WTC11 (cell line): ENCODE results near the gene SKA2. TPM values are rescaled to one million over a fixed set of nuclear protein-coding genes. Genes with fewer than 3 reads are reported as not detected.

Experiments
- ATAC-seq: fragments of 200-7000 bp; cut with Tn5 transposase; 2 replicates; pipeline ENCODE4 v1.10.0; 2021; ENCODE audit warnings: mild to moderate bottlenecking, moderate library complexity
- CTCF ChIA-PET: fragments of 300-600 bp; sonication (Branson Sonifier 250); formaldehyde crosslinking; loops from one replicate; lab custom pipeline; 2021; ENCODE audit warnings: antibody characterized with exemption; lab: Charles Lee
- POLR2A ChIA-PET: fragments of 350-600 bp; sonication (Branson Sonifier 250); formaldehyde crosslinking; loops from one replicate; lab custom pipeline; 2021; ENCODE audit warnings: antibody characterized with exemption; lab: Charles Lee
- DNase-seq: peaks from one replicate; pipeline ENCODE4 v3.0.0; 2021; ENCODE audit warnings: low spot score
- H3K27ac Mint-ChIP-seq: 2 replicates; pipeline ENCODE4 v1.8.0; 2021; ENCODE audit warnings: mixed read lengths
- H3K27me3 Mint-ChIP-seq: 2 replicates; pipeline ENCODE4 v1.8.0; 2021; ENCODE audit warnings: low read depth, mild to moderate bottlenecking, moderate library complexity, mixed read lengths
- H3K36me3 Mint-ChIP-seq: 2 replicates; pipeline ENCODE4 v1.8.0; 2021; ENCODE audit warnings: mixed read lengths
- H3K4me1 Mint-ChIP-seq: 2 replicates; pipeline ENCODE4 v1.8.0; 2022; ENCODE audit warnings: mixed read lengths
- H3K4me3 Mint-ChIP-seq: 2 replicates; pipeline ENCODE4 v1.8.0; 2021; ENCODE audit warnings: mild to moderate bottlenecking, moderate library complexity, mixed read lengths
- H3K9me3 Mint-ChIP-seq: 2 replicates; pipeline ENCODE4 v1.8.0; 2021; ENCODE audit warnings: mixed read lengths
- CREB1 ChIP-seq: sonication (generic); formaldehyde crosslinking; IDR thresholded peaks from 2 replicates; pipeline ENCODE4 v1.8.0; 2023; ENCODE audit warnings: mild to moderate bottlenecking, missing genetic modification reagents
- CREM ChIP-seq: sonication (generic); formaldehyde crosslinking; IDR thresholded peaks from 2 replicates; pipeline ENCODE4 v1.8.1; 2022; ENCODE audit warnings: mild to moderate bottlenecking, missing genetic modification reagents, moderate library complexity
- E2F1 ChIP-seq: sonication (generic); formaldehyde crosslinking; IDR thresholded peaks from 2 replicates; pipeline ENCODE4 v1.8.0; 2022; ENCODE audit warnings: mild to moderate bottlenecking, missing genetic modification reagents
- E2F5 ChIP-seq: sonication (generic); formaldehyde crosslinking; IDR thresholded peaks from 2 replicates; pipeline ENCODE4 v1.8.1; 2022; ENCODE audit warnings: mild to moderate bottlenecking, moderate library complexity, missing genetic modification reagents
- ELF4 ChIP-seq: sonication (generic); formaldehyde crosslinking; IDR thresholded peaks from 2 replicates; pipeline ENCODE4 v1.8.1; 2022; ENCODE audit warnings: low read depth, mild to moderate bottlenecking, moderate library complexity, missing genetic modification reagents
- ERG ChIP-seq: fragments of 250-450 bp; sonication (Bioruptor Pico); IDR thresholded peaks from 2 replicates; pipeline ENCODE4 v1.8.0; 2021; ENCODE audit warnings: mild to moderate bottlenecking
- ESRRA ChIP-seq: sonication (generic); formaldehyde crosslinking; IDR thresholded peaks from 2 replicates; pipeline ENCODE4 v1.8.1; 2022; ENCODE audit warnings: mild to moderate bottlenecking, missing genetic modification reagents, borderline replicate concordance
- FOXJ3 ChIP-seq: sonication (generic); formaldehyde crosslinking; IDR thresholded peaks from 2 replicates; pipeline ENCODE4 v1.9.0; 2021; ENCODE audit warnings: missing genetic modification reagents, mild to moderate bottlenecking, borderline replicate concordance
- HMGXB4 ChIP-seq: sonication (generic); formaldehyde crosslinking; IDR thresholded peaks from 2 replicates; pipeline ENCODE4 v1.8.1; 2023; ENCODE audit warnings: mild to moderate bottlenecking, moderate library complexity, missing genetic modification reagents
- JAZF1 ChIP-seq: fragments of 250-450 bp; sonication (Bioruptor Pico); IDR thresholded peaks from 2 replicates; pipeline ENCODE4 v1.9.0; 2021; ENCODE audit warnings: moderate library complexity, mild to moderate bottlenecking, inconsistent platforms
- MAX ChIP-seq: sonication (generic); formaldehyde crosslinking; IDR thresholded peaks from 2 replicates; pipeline ENCODE4 v1.8.0; 2022; ENCODE audit warnings: mild to moderate bottlenecking, missing genetic modification reagents
- MXD4 ChIP-seq: fragments of 250-450 bp; sonication (Bioruptor Pico); IDR thresholded peaks from 2 replicates; pipeline ENCODE4 v1.8.0; 2021; ENCODE audit warnings: mild to moderate bottlenecking, moderate library complexity, borderline replicate concordance
- NFE2L1 ChIP-seq: sonication (generic); formaldehyde crosslinking; IDR thresholded peaks from 2 replicates; pipeline ENCODE4 v1.8.1; 2023; ENCODE audit warnings: missing genetic modification reagents
- NR3C1 ChIP-seq: sonication (generic); formaldehyde crosslinking; conservative IDR thresholded peaks from 2 replicates; pipeline ENCODE4 v1.8.1; 2023; ENCODE audit warnings: low read depth, mild to moderate bottlenecking, missing genetic modification reagents
- OVOL2 ChIP-seq: fragments of 250-450 bp; sonication (Bioruptor Pico); IDR thresholded peaks from 2 replicates; pipeline ENCODE4 v1.9.0; 2021; ENCODE audit warnings: mild to moderate bottlenecking, borderline replicate concordance
- PREB ChIP-seq: sonication (generic); formaldehyde crosslinking; IDR thresholded peaks from 2 replicates; pipeline ENCODE4 v1.8.1; 2022; ENCODE audit warnings: mild to moderate bottlenecking, missing genetic modification reagents, moderate library complexity, borderline replicate concordance
- PRRX2 ChIP-seq: fragments of 250-450 bp; sonication (Bioruptor Pico); IDR thresholded peaks from 2 replicates; pipeline ENCODE4 v1.8.0; 2021; ENCODE audit warnings: mild to moderate bottlenecking
- RELA ChIP-seq: sonication (generic); formaldehyde crosslinking; IDR thresholded peaks from 2 replicates; pipeline ENCODE4 v1.8.1; 2022; ENCODE audit warnings: missing genetic modification reagents, mild to moderate bottlenecking, borderline replicate concordance
- TCF7 ChIP-seq: sonication (generic); formaldehyde crosslinking; IDR thresholded peaks from 2 replicates; pipeline ENCODE4 v1.8.0; 2022; ENCODE audit warnings: mild to moderate bottlenecking, low read depth, missing genetic modification reagents, moderate library complexity
- ZMAT4 ChIP-seq: fragments of 250-450 bp; sonication (Bioruptor Pico); IDR thresholded peaks from 2 replicates; pipeline ENCODE4 v1.9.0; 2021; ENCODE audit warnings: mild to moderate bottlenecking
- ZNF263 ChIP-seq: sonication (generic); formaldehyde crosslinking; IDR thresholded peaks from 2 replicates; pipeline ENCODE4 v1.8.1; 2022; ENCODE audit warnings: low read depth, mild to moderate bottlenecking, moderate library complexity, missing genetic modification reagents
- ZNF317 ChIP-seq: sonication (generic); formaldehyde crosslinking; IDR thresholded peaks from 2 replicates; pipeline ENCODE4 v1.8.1; 2023; ENCODE audit warnings: low read depth, mild to moderate bottlenecking, moderate library complexity, missing genetic modification reagents, borderline replicate concordance
- ZNF416 ChIP-seq: fragments of 250-450 bp; sonication (Bioruptor Pico); IDR thresholded peaks from 2 replicates; pipeline ENCODE4 v1.9.0; 2021; ENCODE audit warnings: mild to moderate bottlenecking, inconsistent platforms
- ZNF425 ChIP-seq: fragments of 250-450 bp; sonication (Bioruptor Pico); conservative IDR thresholded peaks from 2 replicates; pipeline ENCODE4 v1.9.0; 2021; ENCODE audit warnings: mild to moderate bottlenecking
- total RNA-seq: library from RNA; stranded (reverse); gene quantifications from 3 replicates; pipeline ENCODE4 v1.2.3, GENCODE V29; 2021

SKA2 gene
- total RNA-seq, 1 experiment from 2014 or later, result 80.0 TPM

GRCh38 chr17:59069856-59070255 lies 85.1 kb downstream of the SKA2 start:
- no peaks in the 10 kb centered on the region for H3K9me3 Mint-ChIP-seq
- H3K4me3 Mint-ChIP-seq, result no peak overlapping the region
- TF ChIP-seq ZMAT4, result no peak
- no peak for TF ChIP-seq CREM (CRISPR knock-in tag)
- no peak for TF ChIP-seq NFE2L1 (CRISPR knock-in tag)
- no peak for TF ChIP-seq ESRRA (CRISPR knock-in tag)
- no peak for TF ChIP-seq ZNF317 (CRISPR knock-in tag)
- TF ChIP-seq ZNF416 (CRISPR knock-in tag), result no peak
- TF ChIP-seq OVOL2 (CRISPR knock-in tag), result no peak
- no peak for TF ChIP-seq ZNF263
- TF ChIP-seq ZNF425, result no peak
- H3K36me3 Mint-ChIP-seq, result peaks cover 46% of the 10 kb centered on the region
- ATAC-seq (no peak), DNase-seq (no peak)
- H3K4me1 Mint-ChIP-seq, result no peaks in the 10 kb centered on the region
- POLR2A ChIA-PET, result no interaction called here
- no peak overlapping the region for H3K27ac Mint-ChIP-seq
- CTCF ChIA-PET, result no interaction called here
- no peaks in the 10 kb centered on the region for H3K27me3 Mint-ChIP-seq

GRCh38 chr17:59067756-59068155 lies 87.2 kb downstream of the SKA2 start:
- no peak for ATAC-seq
- no peaks in the 10 kb centered on the region for H3K9me3 Mint-ChIP-seq

GRCh38 chr17:59067340-59067739 lies 87.6 kb downstream of the SKA2 start:
- Mint-ChIP-seq H3K4me3 (no peak overlapping the region), H3K27me3 (no peaks in the 10 kb centered on the region), H3K36me3 (peaks cover 36% of the 10 kb centered on the region), H3K27ac (no peak overlapping the region), H3K9me3 (no peaks in the 10 kb centered on the region), H3K4me1 (no peaks in the 10 kb centered on the region)
- no peak for ATAC-seq
- POLR2A ChIA-PET, result no interaction called here
- CTCF ChIA-PET, result no interaction called here
- DNase-seq, result no peak
- TF ChIP-seq ERG (CRISPR knock-in tag) (no peak), CREM (CRISPR knock-in tag) (no peak), ZNF416 (CRISPR knock-in tag) (no peak), TCF7 (no peak), E2F5 (CRISPR knock-in tag) (no peak), ELF4 (CRISPR knock-in tag) (no peak), HMGXB4 (CRISPR knock-in tag) (no peak), JAZF1 (CRISPR knock-in tag) (no peak), MAX (CRISPR knock-in tag) (no peak), MXD4 (no peak)

More at GRCh38 chr17:59067756-59068155, 87.2 kb downstream of the SKA2 start:
- TF ChIP-seq PREB (no peak), ELF4 (CRISPR knock-in tag) (no peak), CREB1 (CRISPR knock-in tag) (no peak), NR3C1 (CRISPR knock-in tag) (no peak), RELA (CRISPR knock-in tag) (no peak), PRRX2 (CRISPR knock-in tag) (no peak), FOXJ3 (CRISPR knock-in tag) (no peak), E2F1 (CRISPR knock-in tag) (no peak)
- Mint-ChIP-seq H3K4me3 (no peak overlapping the region), H3K27ac (no peak overlapping the region), H3K27me3 (no peaks in the 10 kb centered on the region), H3K36me3 (peaks cover 34% of the 10 kb centered on the region), H3K4me1 (no peaks in the 10 kb centered on the region)
- POLR2A ChIA-PET, result no interaction called here
- CTCF ChIA-PET, result no interaction called here
- DNase-seq, result no peak
